ENCODE measurements around the gene LARGE1. TPM values are rescaled to one million over a fixed set of nuclear protein-coding genes. Genes with fewer than 3 reads are reported as not detected.
A peak's percentile ranks its signal among the peaks of the same experiment; 100 is the strongest.

Gene LARGE1
- total and polyA plus RNA-seq, 2 experiments from 2014 or later, result 21.2 to 23.6 TPM

- Histone ChIP-seq H3K4me1 (ENCODE audit: insufficient read depth) (peaks cover 15% of the 10 kb centered on the region), H2AFZ (no peak overlapping the region), H3K9me2 (replicated peaks; ENCODE audit: insufficient read depth) (no peaks in the 10 kb centered on the region), H3K9me3 (ENCODE audit: low read depth) (no peaks in the 10 kb centered on the region), H3K36me3 (replicated peaks; ENCODE audit: insufficient read depth, low read depth) (no peaks in the 10 kb centered on the region), H3K79me2 (no peaks in the 10 kb centered on the region), H3K27ac (no peak overlapping the region), H3K4me2 (no peak overlapping the region), H3K27me3 (no peaks in the 10 kb centered on the region), H3K4me3 (no peak overlapping the region), H4K20me1 (ENCODE audit: insufficient read depth, poor library complexity, severe bottlenecking) (no peaks in the 10 kb centered on the region)
- TF ChIP-seq, protein P1, sequence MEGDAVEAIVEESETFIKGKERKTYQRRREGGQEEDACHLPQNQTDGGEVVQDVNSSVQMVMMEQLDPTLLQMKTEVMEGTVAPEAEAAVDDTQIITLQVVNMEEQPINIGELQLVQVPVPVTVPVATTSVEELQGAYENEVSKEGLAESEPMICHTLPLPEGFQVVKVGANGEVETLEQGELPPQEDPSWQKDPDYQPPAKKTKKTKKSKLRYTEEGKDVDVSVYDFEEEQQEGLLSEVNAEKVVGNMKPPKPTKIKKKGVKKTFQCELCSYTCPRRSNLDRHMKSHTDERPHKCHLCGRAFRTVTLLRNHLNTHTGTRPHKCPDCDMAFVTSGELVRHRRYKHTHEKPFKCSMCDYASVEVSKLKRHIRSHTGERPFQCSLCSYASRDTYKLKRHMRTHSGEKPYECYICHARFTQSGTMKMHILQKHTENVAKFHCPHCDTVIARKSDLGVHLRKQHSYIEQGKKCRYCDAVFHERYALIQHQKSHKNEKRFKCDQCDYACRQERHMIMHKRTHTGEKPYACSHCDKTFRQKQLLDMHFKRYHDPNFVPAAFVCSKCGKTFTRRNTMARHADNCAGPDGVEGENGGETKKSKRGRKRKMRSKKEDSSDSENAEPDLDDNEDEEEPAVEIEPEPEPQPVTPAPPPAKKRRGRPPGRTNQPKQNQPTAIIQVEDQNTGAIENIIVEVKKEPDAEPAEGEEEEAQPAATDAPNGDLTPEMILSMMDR (IDR thresholded peaks at IDR 0.05; ENCODE audit: poor library complexity), result no peak
- no peak for TF ChIP-seq EZH2 (IDR thresholded peaks at IDR 0.05; ENCODE audit: borderline replicate concordance)
- no peak for TF ChIP-seq EZH2phosphoT487 (IDR thresholded peaks at IDR 0.05; ENCODE audit: low read depth, severe bottlenecking, unreplicated experiment)
- 69% methylated on average over 4 of the region's 4 CpGs for WGBS (ENCODE audit: low lambda C conversion rate, missing lambda C conversion rate)
- DNase-seq (ENCODE audit: low spot score), result no peak
Observed at GRCh38 chr22:33493476-33494205, 426.6 kb downstream of the LARGE1 start.

GRCh38 chr22:33492210-33492651, 428.0 kb downstream of the LARGE1 start:
- peak overlapping the region; percentile 72 for H3K27ac ChIP-seq
- H2AFZ ChIP-seq, result peak overlapping the region; percentile 13
- no peaks in the 10 kb centered on the region for H3K36me3 ChIP-seq (replicated peaks; ENCODE audit: insufficient read depth, low read depth)
- no peaks in the 10 kb centered on the region for H3K9me2 ChIP-seq (replicated peaks; ENCODE audit: insufficient read depth)
- H3K79me2 ChIP-seq, result no peaks in the 10 kb centered on the region
- H3K4me1 ChIP-seq (ENCODE audit: insufficient read depth), result peaks cover 15% of the 10 kb centered on the region
- H3K4me2 ChIP-seq, result peak overlapping the region; percentile 67
- H3K4me3 ChIP-seq, result no peak overlapping the region
- 12% methylated on average over 4 of the region's 4 CpGs for WGBS (ENCODE audit: low lambda C conversion rate, missing lambda C conversion rate)
- no peaks in the 10 kb centered on the region for H3K9me3 ChIP-seq (ENCODE audit: low read depth)
- peak; percentile 44 for DNase-seq (ENCODE audit: low spot score)
- H4K20me1 ChIP-seq (ENCODE audit: insufficient read depth, poor library complexity, severe bottlenecking), result no peaks in the 10 kb centered on the region
- no peak for TF ChIP-seq EZH2phosphoT487 (IDR thresholded peaks at IDR 0.05; ENCODE audit: low read depth, severe bottlenecking, unreplicated experiment)
- TF ChIP-seq EZH2 (IDR thresholded peaks at IDR 0.05; ENCODE audit: borderline replicate concordance), result no peak
- TF ChIP-seq, protein P1 (IDR thresholded peaks at IDR 0.05; ENCODE audit: poor library complexity), result no peak
- no peaks in the 10 kb centered on the region for H3K27me3 ChIP-seq

GRCh38 chr22:33487041-33487716, 433.1 kb downstream of the LARGE1 start:
- DNase-seq (ENCODE audit: low spot score), result no peak
- Histone ChIP-seq H3K36me3 (replicated peaks; ENCODE audit: insufficient read depth, low read depth) (no peaks in the 10 kb centered on the region), H3K4me3 (no peak overlapping the region), H4K20me1 (ENCODE audit: insufficient read depth, poor library complexity, severe bottlenecking) (no peaks in the 10 kb centered on the region), H2AFZ (no peak overlapping the region), H3K9me2 (replicated peaks; ENCODE audit: insufficient read depth) (no peaks in the 10 kb centered on the region), H3K9me3 (ENCODE audit: low read depth) (no peaks in the 10 kb centered on the region), H3K4me2 (no peak overlapping the region), H3K79me2 (no peaks in the 10 kb centered on the region), H3K27ac (no peak overlapping the region), H3K27me3 (no peaks in the 10 kb centered on the region), H3K4me1 (ENCODE audit: insufficient read depth) (peaks cover 7% of the 10 kb centered on the region)
- WGBS (ENCODE audit: low lambda C conversion rate, missing lambda C conversion rate), result 83% methylated on average over 6 of the region's 6 CpGs
- TF ChIP-seq EZH2 (IDR thresholded peaks at IDR 0.05; ENCODE audit: borderline replicate concordance) (no peak), EZH2phosphoT487 (IDR thresholded peaks at IDR 0.05; ENCODE audit: low read depth, severe bottlenecking, unreplicated experiment) (no peak)
- TF ChIP-seq, protein P1 (IDR thresholded peaks at IDR 0.05; ENCODE audit: poor library complexity), result no peak

All from hepatocyte (in vitro differentiated cells).